ENCODE measurements around the gene SLC16A5. TPM values are rescaled to one million over a fixed set of nuclear protein-coding genes. Genes with fewer than 3 reads are reported as not detected.
"Not testable (repeated sequence)": the region's sequence is repeated elsewhere in the genome, so short reads cannot be mapped to it uniquely, and the experiment has no call there.

Gene SLC16A5
- total RNA-seq, 1 experiment from 2014 or later: 0.11 TPM

- peak; percentile 72 for DNase-seq (ENCODE audit: low read depth)
Observed at GRCh38 chr17:75109407-75110233, 21.9 kb downstream of the SLC16A5 start, which contains the start of gene ARMC7. Gene ARMC7, plus strand, starts transcription at chr17:75109969. Its CDS starts 320 bp downstream, at chr17:75110289.

DNA sequence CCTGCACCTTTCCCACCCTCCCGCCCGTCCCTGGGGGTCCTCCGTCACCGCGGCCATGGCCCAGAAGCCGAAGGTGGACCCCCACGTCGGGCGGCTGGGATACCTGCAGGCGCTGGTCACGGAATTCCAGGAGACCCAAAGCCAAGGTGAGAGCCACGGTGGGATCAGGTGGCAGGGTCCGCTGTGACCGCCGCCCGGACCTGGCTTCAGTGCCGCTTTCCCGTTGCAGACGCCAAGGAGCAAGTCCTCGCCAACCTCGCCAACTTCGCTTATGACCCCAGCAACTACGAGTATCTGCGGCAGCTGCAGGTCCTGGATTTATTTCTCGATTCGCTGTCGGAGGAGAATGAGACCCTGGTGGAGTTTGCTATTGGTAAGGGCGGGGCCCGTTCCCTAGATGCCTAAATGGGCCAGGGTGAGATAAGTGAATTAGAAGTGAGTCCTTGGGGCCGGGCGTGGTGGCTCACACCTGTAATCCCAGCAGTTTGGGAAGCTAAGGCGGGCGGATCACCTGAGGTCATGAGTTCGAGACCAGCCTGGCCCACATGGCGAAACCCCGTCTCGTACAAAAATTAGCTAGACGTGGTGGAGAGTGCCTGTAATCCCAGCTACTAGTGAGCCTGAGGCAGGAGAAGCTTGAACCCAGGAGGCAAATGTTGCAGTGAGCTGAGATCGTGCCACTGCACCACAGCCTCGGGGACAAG, 22.6 kb downstream of the SLC16A5 start:
- DNase-seq (ENCODE audit: low read depth): no peak

- DNase-seq (ENCODE audit: low read depth): no peak
Observed at GRCh38 chr17:75111777-75112335, 24.1 kb downstream of the SLC16A5 start.

DNA sequence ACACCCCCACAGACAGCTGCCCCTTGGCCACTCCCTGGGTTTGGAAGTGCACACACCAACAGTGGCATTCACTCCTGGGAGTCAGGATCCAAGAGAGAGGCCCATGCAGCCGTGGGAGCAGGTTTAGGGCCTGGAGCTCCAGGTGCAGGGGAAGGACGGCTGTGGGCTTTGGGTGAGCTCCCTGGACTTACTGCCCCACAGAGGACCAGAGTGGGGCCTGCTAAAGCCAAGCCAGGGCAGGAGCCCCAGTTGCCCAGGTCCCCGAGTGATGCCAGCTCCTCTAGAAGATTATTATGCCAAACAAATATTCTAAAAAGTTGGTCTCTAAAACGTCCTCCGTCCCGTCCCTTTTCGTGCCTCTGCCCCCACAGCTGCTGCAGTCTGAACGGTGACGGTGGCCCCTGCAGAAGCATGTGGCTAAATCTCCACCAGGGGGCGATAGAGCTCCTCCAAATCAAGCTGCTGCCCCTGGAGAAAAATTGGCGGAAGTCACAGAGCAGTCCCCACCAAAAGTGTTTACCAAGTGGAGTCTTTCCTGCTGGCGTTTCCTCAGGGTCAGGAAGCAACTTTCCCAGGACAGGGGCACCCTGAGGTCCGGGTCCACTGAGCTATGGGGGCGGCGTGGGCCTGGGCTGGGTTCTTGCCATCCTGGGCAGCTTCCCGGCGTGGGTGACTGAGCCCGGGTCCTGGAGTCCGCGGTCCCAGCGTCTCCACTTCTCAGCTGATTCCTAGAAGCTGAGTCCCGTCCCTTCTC, 26.2 kb downstream of the SLC16A5 start:
- DNase-seq (ENCODE audit: low read depth): peak; percentile 82

- DNase-seq (ENCODE audit: low read depth): no peak
Observed at GRCh38 chr17:75114552-75115314, 27.0 kb downstream of the SLC16A5 start.

DNA sequence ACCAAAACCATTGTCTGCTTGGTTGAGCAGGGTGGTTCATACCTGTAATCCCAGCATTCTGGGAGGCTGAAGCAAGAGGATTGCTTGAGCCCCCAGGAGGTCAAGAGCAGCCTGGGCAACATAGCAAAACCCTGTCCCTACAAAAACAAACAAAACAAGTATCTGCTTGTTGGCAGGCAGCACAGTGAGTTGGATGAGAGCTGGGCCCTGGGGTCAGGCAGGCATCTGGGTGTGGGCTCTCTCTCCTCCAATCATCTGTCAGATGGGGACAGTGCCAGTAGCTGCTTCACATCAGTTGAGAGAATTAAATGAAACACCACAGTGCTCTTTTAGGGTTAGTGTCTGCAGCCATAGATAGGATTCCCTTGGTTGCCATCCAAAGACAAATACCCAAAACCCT, 27.8 kb downstream of the SLC16A5 start:
- no peak for DNase-seq (ENCODE audit: low read depth)

DNA sequence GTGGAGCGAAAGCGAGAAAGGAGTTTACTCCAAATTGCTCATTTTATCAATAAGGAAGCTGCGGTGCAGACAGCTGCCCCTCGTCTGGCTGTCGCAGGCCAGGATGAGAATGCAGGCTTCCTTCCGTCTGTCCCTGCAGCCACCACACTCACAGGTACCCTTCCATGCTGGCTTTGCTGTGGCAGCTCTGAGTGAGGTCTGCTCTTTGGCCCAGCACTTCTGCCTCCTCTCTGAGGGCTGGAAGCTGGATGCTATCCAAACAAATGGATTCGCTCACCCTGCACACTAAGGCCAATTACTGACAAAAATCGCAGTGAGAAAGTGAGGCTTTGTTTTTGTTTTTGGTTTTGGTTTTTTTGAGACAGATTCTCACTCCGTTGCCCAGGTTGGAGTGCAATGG, 29.0 kb downstream of the SLC16A5 start:
- no peak for DNase-seq (ENCODE audit: low read depth)

- no peak for DNase-seq (ENCODE audit: low read depth)
Observed at GRCh38 chr17:75118307-75118706, 30.6 kb downstream of the SLC16A5 start.

DNA sequence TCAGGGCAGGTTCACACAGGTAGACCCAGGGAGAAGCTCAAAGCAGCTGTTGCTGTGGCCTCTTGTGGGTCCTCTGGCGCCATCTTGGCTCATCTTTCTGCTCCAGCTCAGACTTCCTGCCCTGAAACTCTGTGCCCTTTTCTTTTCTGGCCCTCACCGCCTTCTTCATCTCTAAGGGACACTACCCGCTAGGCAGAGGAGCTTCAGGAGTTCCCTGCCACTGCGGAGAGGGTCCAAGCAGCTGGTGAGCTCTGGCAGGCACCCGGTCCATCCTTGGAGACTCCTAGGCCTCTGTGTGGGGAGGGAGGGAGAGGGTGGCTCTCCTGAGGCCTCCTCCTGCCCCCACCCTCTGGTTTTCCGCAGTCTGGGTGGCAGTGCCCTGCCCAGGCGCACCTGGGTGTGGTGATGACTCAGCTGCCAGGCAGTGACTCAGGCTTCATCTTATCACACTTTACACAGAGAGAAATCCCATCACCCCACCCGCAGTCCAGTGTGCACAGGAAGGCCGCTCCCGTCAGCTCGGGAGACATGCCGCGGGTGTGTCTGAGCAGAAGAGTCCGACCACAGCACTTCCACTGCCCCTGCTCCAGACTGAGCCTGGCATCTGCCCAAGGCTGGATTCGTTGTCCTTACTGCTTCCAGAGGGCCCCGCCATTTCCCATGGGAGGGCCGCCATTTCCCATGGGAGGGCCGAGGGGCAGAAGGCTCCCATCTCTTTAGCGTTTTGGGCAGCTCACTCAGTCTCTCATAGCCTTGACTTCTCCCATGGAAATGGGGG, 36.5 kb downstream of the SLC16A5 start:
- peak; percentile 69 for DNase-seq (ENCODE audit: low read depth)

GRCh38 chr17:75124819-75125162, 37.0 kb downstream of the SLC16A5 start:
- no peak for DNase-seq (ENCODE audit: low read depth)

GRCh38 chr17:75125984-75126383, 38.2 kb downstream of the SLC16A5 start:
- DNase-seq (ENCODE audit: low read depth): no peak

- no peak for DNase-seq (ENCODE audit: low read depth)
Observed at GRCh38 chr17:75126954-75127353, 39.2 kb downstream of the SLC16A5 start.

GRCh38 chr17:75127936-75128335, 40.2 kb downstream of the SLC16A5 start:
- DNase-seq (ENCODE audit: low read depth): not testable (repeated sequence)

DNA sequence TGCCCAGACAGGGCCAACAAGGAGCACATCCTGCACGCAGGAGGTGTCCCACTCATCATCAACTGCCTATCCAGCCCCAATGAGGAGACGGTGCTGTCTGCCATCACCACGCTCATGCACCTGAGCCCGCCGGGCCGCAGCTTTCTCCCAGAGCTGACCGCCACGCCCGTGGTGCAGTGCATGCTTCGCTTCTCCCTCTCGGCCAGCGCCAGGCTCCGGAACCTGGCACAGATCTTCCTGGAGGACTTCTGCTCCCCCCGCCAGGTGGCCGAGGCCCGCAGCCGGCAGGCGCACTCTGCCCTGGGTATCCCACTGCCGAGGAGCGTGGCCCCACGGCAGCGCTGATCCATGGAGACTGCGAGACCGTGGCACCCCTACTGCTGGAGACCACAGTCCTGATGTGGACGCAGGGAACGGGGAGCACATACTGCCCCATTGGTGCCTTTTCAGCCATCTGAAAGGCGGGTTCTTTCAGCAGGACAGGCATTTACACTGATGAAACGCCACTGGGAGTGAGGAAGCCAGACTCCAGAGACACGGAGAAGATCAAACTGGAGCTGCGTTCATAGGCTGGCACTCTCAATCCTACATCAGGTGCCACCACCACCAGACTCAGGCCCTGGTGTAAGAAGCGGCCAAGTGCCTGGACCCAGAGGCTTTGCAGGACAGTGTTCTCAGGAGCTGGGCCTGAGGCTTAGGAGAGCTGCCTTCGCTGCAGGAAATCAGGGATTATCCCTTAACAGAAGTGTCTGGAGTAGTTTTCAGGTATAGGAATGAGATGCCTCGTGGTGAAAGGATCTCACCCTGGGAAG, 41.1 kb downstream of the SLC16A5 start:
- DNase-seq (ENCODE audit: low read depth): no peak

GRCh38 chr17:75129576-75129975, 41.8 kb downstream of the SLC16A5 start:
- DNase-seq (ENCODE audit: low read depth): no peak

DNA sequence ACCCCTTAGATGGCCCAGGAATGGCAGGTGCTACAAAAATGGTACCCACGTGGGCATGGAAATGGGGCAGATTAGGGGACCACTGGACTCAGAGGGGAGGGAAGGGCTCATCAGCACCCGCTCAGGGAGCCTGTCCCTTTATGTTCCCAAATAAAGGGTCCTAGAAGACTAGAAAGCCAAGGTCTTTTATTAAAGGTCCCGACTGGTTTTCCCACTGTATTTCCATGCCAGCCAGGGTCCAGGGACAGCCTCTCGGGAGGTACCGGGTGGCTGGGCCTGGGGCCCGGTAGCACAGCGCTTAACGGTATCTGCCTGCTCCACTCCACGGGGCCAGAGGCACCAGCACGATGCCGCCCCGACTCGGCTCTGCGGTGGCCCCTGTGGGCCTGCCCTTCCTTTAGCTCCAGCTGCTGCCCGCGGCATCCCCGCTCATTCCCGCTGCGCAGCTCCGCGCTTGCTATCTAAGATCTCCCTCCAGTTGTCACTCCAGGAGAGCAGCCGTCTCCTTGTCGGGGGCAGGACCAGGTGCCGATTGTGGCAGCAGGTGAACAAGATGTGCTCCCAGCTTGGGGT, 42.4 kb downstream of the SLC16A5 start:
- no peak for DNase-seq (ENCODE audit: low read depth)

- DNase-seq (ENCODE audit: low read depth): peak; percentile 68
Observed at GRCh38 chr17:75130632-75131277, 43.0 kb downstream of the SLC16A5 start.

- DNase-seq (ENCODE audit: low read depth): peak; percentile 78
Observed at GRCh38 chr17:75131278-75132017, 43.7 kb downstream of the SLC16A5 start, which contains the start of gene NT5C. Gene NT5C, minus strand, starts transcription at chr17:75131742. Its CDS starts 35 bp downstream, at chr17:75131707.

Measured in LHCN-M2 (cell line).